ENCODE results near the gene POLDIP2. TPM values are rescaled to one million over a fixed set of nuclear protein-coding genes. Genes with fewer than 3 reads are reported as not detected.
A peak's percentile ranks its signal among the peaks of the same experiment; 100 is the strongest.

The POLDIP2 gene
- total RNA-seq, 2 experiments from 2014 or later = 88.8 to 89.2 TPM

DNA sequence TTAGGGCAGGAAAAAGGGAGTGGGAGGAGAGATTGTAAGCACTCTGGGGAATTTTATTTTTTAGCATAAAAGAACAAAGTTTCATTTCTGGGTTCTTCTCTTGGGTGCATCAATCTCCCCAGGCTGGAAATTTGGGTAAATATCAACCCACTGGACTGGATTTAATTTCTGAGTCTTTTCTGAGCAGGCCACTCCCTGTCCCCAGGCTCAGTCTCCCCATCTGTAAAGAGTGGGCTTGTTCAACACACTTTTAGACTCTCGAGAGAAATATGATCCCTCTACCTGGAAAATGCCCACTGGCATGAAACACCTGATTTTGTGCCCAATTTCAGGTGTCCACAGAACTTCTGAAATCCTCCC is 13.4 kb upstream of the POLDIP2 start:
- H3K9me3 ChIP-seq (ENCODE audit: low read length) = no peaks in the 10 kb centered on the region
- H3K36me3 ChIP-seq (ENCODE audit: insufficient read depth, low read length) = no peaks in the 10 kb centered on the region
- H3K9me2 ChIP-seq (ENCODE audit: insufficient read depth, low read length) = no peaks in the 10 kb centered on the region
- ChIA-PET CTCF (ENCODE audit: unreplicated experiment) (no interaction called here), POLR2A (interaction anchor here (0.6 to 2.7 kb wide), 2 partner anchors 9 to 13 kb away, joined by 3 to 11 read pairs; partner anchors contain the start of gene POLDIP2)
- peak overlapping the region; percentile 91 for H3K4me2 ChIP-seq (ENCODE audit: low read length)
- peaks cover 20% of the 10 kb centered on the region for H3K4me1 ChIP-seq (ENCODE audit: insufficient read depth, low read length, poor library complexity, severe bottlenecking)
- peak overlapping the region; percentile 65; the same call in 1 of the 2 replicates for H2AFZ ChIP-seq (ENCODE audit: low read length)
- no peaks in the 10 kb centered on the region for H4K20me1 ChIP-seq (ENCODE audit: insufficient read depth, low read length)
- H3K27ac ChIP-seq (ENCODE audit: low read depth, low read length, poor library complexity, severe bottlenecking) = peak overlapping the region; percentile 32
- TF ChIP-seq, protein P1, sequence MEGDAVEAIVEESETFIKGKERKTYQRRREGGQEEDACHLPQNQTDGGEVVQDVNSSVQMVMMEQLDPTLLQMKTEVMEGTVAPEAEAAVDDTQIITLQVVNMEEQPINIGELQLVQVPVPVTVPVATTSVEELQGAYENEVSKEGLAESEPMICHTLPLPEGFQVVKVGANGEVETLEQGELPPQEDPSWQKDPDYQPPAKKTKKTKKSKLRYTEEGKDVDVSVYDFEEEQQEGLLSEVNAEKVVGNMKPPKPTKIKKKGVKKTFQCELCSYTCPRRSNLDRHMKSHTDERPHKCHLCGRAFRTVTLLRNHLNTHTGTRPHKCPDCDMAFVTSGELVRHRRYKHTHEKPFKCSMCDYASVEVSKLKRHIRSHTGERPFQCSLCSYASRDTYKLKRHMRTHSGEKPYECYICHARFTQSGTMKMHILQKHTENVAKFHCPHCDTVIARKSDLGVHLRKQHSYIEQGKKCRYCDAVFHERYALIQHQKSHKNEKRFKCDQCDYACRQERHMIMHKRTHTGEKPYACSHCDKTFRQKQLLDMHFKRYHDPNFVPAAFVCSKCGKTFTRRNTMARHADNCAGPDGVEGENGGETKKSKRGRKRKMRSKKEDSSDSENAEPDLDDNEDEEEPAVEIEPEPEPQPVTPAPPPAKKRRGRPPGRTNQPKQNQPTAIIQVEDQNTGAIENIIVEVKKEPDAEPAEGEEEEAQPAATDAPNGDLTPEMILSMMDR (conservative IDR thresholded peaks at IDR 0.05; ENCODE audit: low read length) = no peak
- TF ChIP-seq EZH2phosphoT487 (IDR thresholded peaks at IDR 0.05; ENCODE audit: borderline replicate concordance, low read depth, low read length) = no peak
- H3K4me3 ChIP-seq (ENCODE audit: low read depth, low read length, poor library complexity, severe bottlenecking) = peak overlapping the region; percentile 80
- no peaks in the 10 kb centered on the region for H3K79me2 ChIP-seq (ENCODE audit: insufficient read depth, low read depth, low read length)
- no peak for DNase-seq (ENCODE audit: low spot score)
- no TSS peak for BruUV-seq (replicated peaks)
- intact Hi-C loops (cut with micrococcal nuclease; ENCODE audit: unreplicated experiment) = loop anchor here (1.0 to 2.0 kb wide), 2 partner anchors 13 to 36 kb away; partner anchors contain the start of genes IFT20, POLDIP2 and TNFAIP1

- H3K36me3 ChIP-seq (ENCODE audit: insufficient read depth, low read length) = no peaks in the 10 kb centered on the region
- H2AFZ ChIP-seq (ENCODE audit: low read length) = peak within 1 kb of the TSS; percentile 65; the same call in 1 of the 2 replicates
- H3K4me2 ChIP-seq (ENCODE audit: low read length) = peak within 1 kb of the TSS; percentile 91
- CTCF ChIA-PET (ENCODE audit: unreplicated experiment) = no interaction called here
- no peaks in the 10 kb centered on the region for H4K20me1 ChIP-seq (ENCODE audit: insufficient read depth, low read length)
- no peaks in the 10 kb centered on the region for H3K9me3 ChIP-seq (ENCODE audit: low read length)
- peak within 1 kb of the TSS; percentile 80 for H3K4me3 ChIP-seq (ENCODE audit: low read depth, low read length, poor library complexity, severe bottlenecking)
- no TSS peak for BruUV-seq (replicated peaks)
- TF ChIP-seq, protein P1 (conservative IDR thresholded peaks at IDR 0.05; ENCODE audit: low read length) = no peak
- TF ChIP-seq EZH2phosphoT487 (IDR thresholded peaks at IDR 0.05; ENCODE audit: borderline replicate concordance, low read depth, low read length) = no peak
- POLR2A ChIA-PET = interaction anchor here (0.6 to 2.7 kb wide), 2 partner anchors 9 to 13 kb away, joined by 3 to 11 read pairs; partner anchors contain the start of gene POLDIP2
- H3K27ac ChIP-seq (ENCODE audit: low read depth, low read length, poor library complexity, severe bottlenecking) = peak within 1 kb of the TSS; percentile 32
- peaks cover 20% of the 10 kb centered on the region for H3K4me1 ChIP-seq (ENCODE audit: insufficient read depth, low read length, poor library complexity, severe bottlenecking)
- intact Hi-C loops (cut with micrococcal nuclease; ENCODE audit: unreplicated experiment) = loop anchor here (2.0 kb wide), 1 partner anchor 35 kb away; the partner anchor contains the start of genes IFT20 and TNFAIP1
- no peaks in the 10 kb centered on the region for H3K79me2 ChIP-seq (ENCODE audit: insufficient read depth, low read depth, low read length)
- DNase-seq (ENCODE audit: low spot score) = no peak
- no peaks in the 10 kb centered on the region for H3K9me2 ChIP-seq (ENCODE audit: insufficient read depth, low read length)
Observed at GRCh38 chr17:28370035-28370743, 12.9 kb upstream of the POLDIP2 start, which contains the start of gene VTN. TSS of gene VTN (minus strand) at chr17:28370307. CDS start at chr17:28370203, 104 bp downstream.

DNA sequence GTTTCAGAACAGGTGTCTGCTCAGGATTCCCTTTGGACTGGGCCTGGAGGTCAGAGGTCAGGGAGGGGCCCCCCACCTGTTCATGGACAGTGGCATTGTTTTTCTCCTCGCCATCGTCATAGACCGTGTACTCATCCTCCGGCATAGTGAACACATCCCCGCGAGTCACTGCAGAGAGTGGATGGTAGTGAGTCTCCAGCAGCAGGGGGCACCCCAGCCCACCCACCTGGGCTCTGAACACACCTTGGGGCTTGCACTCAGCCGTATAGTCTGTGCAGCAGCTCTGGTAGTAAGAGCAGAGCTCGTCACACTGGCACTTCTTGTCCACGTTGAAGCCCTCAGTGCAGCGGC is 12.3 kb upstream of the POLDIP2 start:
- Histone ChIP-seq H4K20me1 (ENCODE audit: insufficient read depth, low read length) (no peaks in the 10 kb centered on the region), H3K36me3 (ENCODE audit: insufficient read depth, low read length) (no peaks in the 10 kb centered on the region), H3K4me3 (ENCODE audit: low read depth, low read length, poor library complexity, severe bottlenecking) (no peak overlapping the region), H3K27ac (ENCODE audit: low read depth, low read length, poor library complexity, severe bottlenecking) (no peak overlapping the region), H3K79me2 (ENCODE audit: insufficient read depth, low read depth, low read length) (no peaks in the 10 kb centered on the region), H3K9me3 (ENCODE audit: low read length) (no peaks in the 10 kb centered on the region), H3K4me2 (ENCODE audit: low read length) (no peak overlapping the region), H2AFZ (ENCODE audit: low read length) (no peak overlapping the region), H3K9me2 (ENCODE audit: insufficient read depth, low read length) (no peaks in the 10 kb centered on the region), H3K4me1 (ENCODE audit: insufficient read depth, low read length, poor library complexity, severe bottlenecking) (peaks cover 20% of the 10 kb centered on the region)
- intact Hi-C loops (cut with micrococcal nuclease; ENCODE audit: unreplicated experiment) = loop anchor here (2.0 kb wide), 1 partner anchor 35 kb away; the partner anchor contains the start of genes IFT20 and TNFAIP1
- POLR2A ChIA-PET = interaction anchor here (2.7 kb wide), 1 partner anchor 12 kb away, joined by 11 read pairs; the partner anchor contains the start of gene POLDIP2
- no peak for DNase-seq (ENCODE audit: low spot score)
- no TSS peak for BruUV-seq (replicated peaks)
- CTCF ChIA-PET (ENCODE audit: unreplicated experiment) = no interaction called here
- TF ChIP-seq, protein P1 (conservative IDR thresholded peaks at IDR 0.05; ENCODE audit: low read length) = peak; percentile 40; the same call in 1 of the 2 replicates
- no peak for TF ChIP-seq EZH2phosphoT487 (IDR thresholded peaks at IDR 0.05; ENCODE audit: borderline replicate concordance, low read depth, low read length)

All from OCI-LY7 (cell line).